ENCODE results near the gene ZNF205. TPM values are rescaled to one million over a fixed set of nuclear protein-coding genes. Genes with fewer than 3 reads are reported as not detected.
A peak's percentile ranks its signal among the peaks of the same experiment; 100 is the strongest.

Gene ZNF205
- total RNA-seq, 2 donors from 2014 or later = 15.4 to 18.3 TPM

DNA sequence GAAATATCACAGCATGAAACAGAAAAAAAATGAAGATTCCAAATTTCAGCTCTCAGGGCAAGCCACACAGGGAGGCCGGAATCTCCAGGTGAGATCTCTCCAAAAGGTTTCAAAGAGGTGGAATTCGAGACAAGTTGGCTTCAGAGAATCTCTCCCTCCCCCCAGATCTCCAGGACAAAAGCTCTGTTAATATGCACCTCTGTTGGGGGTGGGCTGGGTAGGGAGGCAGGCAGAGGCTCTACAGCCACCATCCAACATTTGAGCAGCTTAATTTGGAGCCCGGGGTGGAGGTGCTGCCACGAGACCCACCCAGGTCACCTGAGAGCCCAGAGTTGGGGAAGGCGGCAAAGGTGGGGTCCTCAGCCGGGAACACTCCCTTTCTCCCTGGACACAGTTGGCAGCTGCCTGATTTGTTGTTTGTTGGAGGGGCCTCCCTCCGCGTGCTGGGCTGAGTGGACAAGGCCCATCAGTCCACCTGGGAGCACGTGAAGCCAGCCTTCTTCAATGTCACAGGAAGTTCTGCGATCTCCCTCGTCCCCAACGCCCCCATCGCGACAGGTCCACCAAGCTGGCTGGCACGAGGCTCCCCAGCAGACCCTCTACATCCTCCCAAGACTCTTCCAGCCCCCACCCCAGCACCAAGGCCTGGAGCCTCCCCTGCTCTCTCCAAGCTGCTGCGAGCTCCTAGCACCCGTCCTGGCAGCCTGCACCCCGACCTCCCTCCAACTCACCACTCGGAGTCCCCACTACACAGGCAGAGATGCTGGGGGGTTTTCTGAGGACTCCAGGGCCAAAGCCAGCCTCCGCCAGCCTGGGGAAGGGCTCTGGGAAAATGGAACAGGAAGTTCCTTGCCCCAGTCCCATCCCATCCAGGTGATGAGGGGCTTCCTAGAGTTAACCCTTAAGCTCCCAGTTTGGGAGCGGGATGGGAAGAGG lies 13.7 kb upstream of the ZNF205 start, which contains the start of gene ZSCAN10:
TSS of gene ZSCAN10 (minus strand) at position 836 of the 936 bp plus-strand sequence. CDS start 6,357 bp downstream, outside the sequence.
- Mint-ChIP-seq H3K27ac (peak within 1 kb of the TSS; percentile 94), H3K36me3 (ENCODE audit: low read depth) (peaks cover 9% of the 10 kb centered on the region)

DNA sequence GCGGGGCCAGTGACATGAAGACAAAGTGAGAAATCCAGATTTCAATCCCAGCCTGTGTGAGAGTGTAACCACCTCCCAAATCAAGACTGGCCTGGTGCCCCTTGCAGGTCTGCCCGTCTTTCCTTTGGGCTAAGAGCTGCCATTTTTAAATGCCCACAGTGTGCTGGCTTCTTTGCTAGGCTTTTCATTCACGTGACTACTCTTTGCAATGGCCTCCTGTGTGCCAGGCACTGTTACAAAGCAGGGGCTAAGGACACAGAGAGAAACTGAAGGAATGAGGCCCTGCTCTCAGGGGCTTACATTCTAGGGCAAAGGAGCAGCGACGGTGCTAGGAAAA lies 13.0 kb upstream of the ZNF205 start:
- H3K4me3 ChIP-seq (ENCODE audit: low read length) = peak overlapping the region; percentile 91
- H3K9me3 Mint-ChIP-seq = no peaks in the 10 kb centered on the region
- no peak for DNase-seq
- H3K4me1 Mint-ChIP-seq = peaks cover 26% of the 10 kb centered on the region
- no peak overlapping the region for H3K27ac ChIP-seq (ENCODE audit: low read depth, low read length)
- peaks cover 9% of the 10 kb centered on the region for H3K36me3 Mint-ChIP-seq (ENCODE audit: low read depth)
- H3K36me3 ChIP-seq (ENCODE audit: control insufficient read depth, insufficient read depth, low read length) = peaks cover 4% of the 10 kb centered on the region
- peak overlapping the region; percentile 97 for H3K4me3 Mint-ChIP-seq
- TF ChIP-seq, protein P1, sequence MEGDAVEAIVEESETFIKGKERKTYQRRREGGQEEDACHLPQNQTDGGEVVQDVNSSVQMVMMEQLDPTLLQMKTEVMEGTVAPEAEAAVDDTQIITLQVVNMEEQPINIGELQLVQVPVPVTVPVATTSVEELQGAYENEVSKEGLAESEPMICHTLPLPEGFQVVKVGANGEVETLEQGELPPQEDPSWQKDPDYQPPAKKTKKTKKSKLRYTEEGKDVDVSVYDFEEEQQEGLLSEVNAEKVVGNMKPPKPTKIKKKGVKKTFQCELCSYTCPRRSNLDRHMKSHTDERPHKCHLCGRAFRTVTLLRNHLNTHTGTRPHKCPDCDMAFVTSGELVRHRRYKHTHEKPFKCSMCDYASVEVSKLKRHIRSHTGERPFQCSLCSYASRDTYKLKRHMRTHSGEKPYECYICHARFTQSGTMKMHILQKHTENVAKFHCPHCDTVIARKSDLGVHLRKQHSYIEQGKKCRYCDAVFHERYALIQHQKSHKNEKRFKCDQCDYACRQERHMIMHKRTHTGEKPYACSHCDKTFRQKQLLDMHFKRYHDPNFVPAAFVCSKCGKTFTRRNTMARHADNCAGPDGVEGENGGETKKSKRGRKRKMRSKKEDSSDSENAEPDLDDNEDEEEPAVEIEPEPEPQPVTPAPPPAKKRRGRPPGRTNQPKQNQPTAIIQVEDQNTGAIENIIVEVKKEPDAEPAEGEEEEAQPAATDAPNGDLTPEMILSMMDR (conservative IDR thresholded peaks at IDR 0.05) = no peak
- no peaks in the 10 kb centered on the region for H3K9me3 ChIP-seq (ENCODE audit: control insufficient read depth, low read length)
- no peaks in the 10 kb centered on the region for H3K27me3 ChIP-seq (ENCODE audit: control insufficient read depth, insufficient read depth, low read length, poor library complexity, severe bottlenecking)
- WGBS, 2 experiments (ENCODE audit: insufficient coverage in 1 of 2, insufficient read length in 1 of 2) = 13 to 21% methylated on average over 4 to 5 of the region's 5 CpGs
- no peaks in the 10 kb centered on the region for H3K27me3 Mint-ChIP-seq (ENCODE audit: insufficient read depth)
- peaks cover 10% of the 10 kb centered on the region for H3K4me1 ChIP-seq (ENCODE audit: control insufficient read depth, insufficient read depth, low read length)
- H3K27ac Mint-ChIP-seq = peak overlapping the region; percentile 94
- peak overlapping the region; percentile 74 for H3K9ac ChIP-seq (ENCODE audit: extremely low read depth, low read length, poor library complexity, severe bottlenecking)

More for the DNA sequence above, 13.7 kb upstream of the ZNF205 start, which contains the start of gene ZSCAN10:
- H3K4me3 Mint-ChIP-seq = peak within 1 kb of the TSS; percentile 97
- Histone ChIP-seq H3K9ac (ENCODE audit: extremely low read depth, low read length, poor library complexity, severe bottlenecking) (peak within 1 kb of the TSS; percentile 74), H3K36me3 (ENCODE audit: control insufficient read depth, insufficient read depth, low read length) (peaks cover 4% of the 10 kb centered on the region), H3K4me1 (ENCODE audit: control insufficient read depth, insufficient read depth, low read length) (peaks cover 10% of the 10 kb centered on the region), H3K27ac (ENCODE audit: low read depth, low read length) (no peak within 1 kb of the TSS), H3K4me3 (ENCODE audit: low read length) (peak within 1 kb of the TSS; percentile 91), H3K27me3 (ENCODE audit: control insufficient read depth, insufficient read depth, low read length, poor library complexity, severe bottlenecking) (no peaks in the 10 kb centered on the region), H3K9me3 (ENCODE audit: control insufficient read depth, low read length) (no peaks in the 10 kb centered on the region)
- TF ChIP-seq, protein P1 (conservative IDR thresholded peaks at IDR 0.05) = no peak
- DNase-seq = peak; percentile 90
- no peaks in the 10 kb centered on the region for H3K9me3 Mint-ChIP-seq
- no peaks in the 10 kb centered on the region for H3K27me3 Mint-ChIP-seq (ENCODE audit: insufficient read depth)
- 6 to 24% methylated on average over 11 to 21 of the region's 21 CpGs for WGBS, 2 experiments (ENCODE audit: insufficient coverage in 1 of 2, insufficient read length in 1 of 2)
- H3K4me1 Mint-ChIP-seq = peaks cover 26% of the 10 kb centered on the region

DNA sequence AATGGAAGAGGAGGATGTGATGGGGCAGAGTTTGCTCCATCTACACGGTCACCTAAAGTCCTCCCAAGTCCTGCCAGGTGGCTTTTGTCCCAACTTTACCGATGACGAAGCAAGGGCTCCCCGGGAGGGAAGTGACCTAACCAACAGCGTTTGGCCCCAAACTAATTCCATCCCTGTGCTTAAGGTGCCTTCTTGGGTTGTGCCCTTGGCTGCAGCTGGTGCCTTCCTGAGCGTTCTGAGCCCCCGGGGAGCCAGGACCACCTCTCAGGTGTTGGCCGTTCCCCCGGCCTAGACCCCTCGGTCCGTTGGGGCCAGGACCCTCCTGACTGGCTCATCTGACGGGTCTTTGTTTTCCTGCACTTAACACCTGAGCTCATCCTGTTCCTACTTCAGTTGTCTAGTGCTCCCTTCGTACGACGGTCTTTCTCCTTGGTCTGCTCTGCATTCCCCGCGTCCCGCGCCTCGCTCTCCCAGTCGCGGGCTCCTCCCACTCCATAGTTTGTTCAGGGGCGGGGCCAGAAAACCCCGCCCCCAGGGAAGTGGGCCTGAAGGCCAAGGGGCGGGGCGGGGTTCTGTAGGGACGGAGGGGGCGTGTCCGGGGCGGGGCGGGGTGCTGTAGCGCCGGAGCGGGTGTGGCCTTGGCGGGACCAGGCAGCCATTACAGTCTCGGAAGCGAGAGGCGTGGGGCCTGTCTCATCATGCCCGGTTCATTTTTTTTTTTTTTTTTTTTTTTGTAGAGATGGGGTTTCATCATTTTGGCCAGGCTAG lies 12.5 kb upstream of the ZNF205 start:
- WGBS, 2 experiments (ENCODE audit: insufficient coverage in 1 of 2, insufficient read length in 1 of 2) = 2 to 6% methylated on average over 16 to 34 of the region's 39 CpGs
- Histone ChIP-seq H3K9ac (ENCODE audit: extremely low read depth, low read length, poor library complexity, severe bottlenecking) (peak overlapping the region; percentile 74), H3K27me3 (ENCODE audit: control insufficient read depth, insufficient read depth, low read length, poor library complexity, severe bottlenecking) (no peaks in the 10 kb centered on the region), H3K4me1 (ENCODE audit: control insufficient read depth, insufficient read depth, low read length) (peaks cover 10% of the 10 kb centered on the region), H3K9me3 (ENCODE audit: control insufficient read depth, low read length) (no peaks in the 10 kb centered on the region), H3K36me3 (ENCODE audit: control insufficient read depth, insufficient read depth, low read length) (peaks cover 4% of the 10 kb centered on the region), H3K4me3 (ENCODE audit: low read length) (peak overlapping the region; percentile 91), H3K27ac (ENCODE audit: low read depth, low read length) (no peak overlapping the region)
- peaks cover 3% of the 10 kb centered on the region for H3K36me3 Mint-ChIP-seq (ENCODE audit: low read depth)
- H3K4me1 Mint-ChIP-seq = peaks cover 26% of the 10 kb centered on the region
- peak; percentile 99 for DNase-seq
- peak overlapping the region; percentile 94 for H3K27ac Mint-ChIP-seq
- no peaks in the 10 kb centered on the region for H3K27me3 Mint-ChIP-seq (ENCODE audit: insufficient read depth)
- TF ChIP-seq, protein P1 (conservative IDR thresholded peaks at IDR 0.05) = no peak
- H3K9me3 Mint-ChIP-seq = no peaks in the 10 kb centered on the region
- H3K4me3 Mint-ChIP-seq = peak overlapping the region; percentile 97

All from endodermal cell (in vitro differentiated cells).